NB4 (cell line): ENCODE data around the gene GMPR.
"Not testable (repeated sequence)": the region's sequence is repeated elsewhere in the genome, so short reads cannot be mapped to it uniquely, and the experiment has no call there.

Source experiments
- MAX ChIP-seq: IDR thresholded peaks from 2 replicates; pipeline ENCODE4 v1.6.1; 2011; ENCODE audit warnings: low read depth, low read length
- POLR2A ChIP-seq: IDR thresholded peaks from 2 replicates; pipeline ENCODE4 v1.6.1; 2011; ENCODE audit warnings: mild to moderate bottlenecking; ENCODE audit not compliant: insufficient read length; ENCODE audit errors: extremely low read depth

DNA sequence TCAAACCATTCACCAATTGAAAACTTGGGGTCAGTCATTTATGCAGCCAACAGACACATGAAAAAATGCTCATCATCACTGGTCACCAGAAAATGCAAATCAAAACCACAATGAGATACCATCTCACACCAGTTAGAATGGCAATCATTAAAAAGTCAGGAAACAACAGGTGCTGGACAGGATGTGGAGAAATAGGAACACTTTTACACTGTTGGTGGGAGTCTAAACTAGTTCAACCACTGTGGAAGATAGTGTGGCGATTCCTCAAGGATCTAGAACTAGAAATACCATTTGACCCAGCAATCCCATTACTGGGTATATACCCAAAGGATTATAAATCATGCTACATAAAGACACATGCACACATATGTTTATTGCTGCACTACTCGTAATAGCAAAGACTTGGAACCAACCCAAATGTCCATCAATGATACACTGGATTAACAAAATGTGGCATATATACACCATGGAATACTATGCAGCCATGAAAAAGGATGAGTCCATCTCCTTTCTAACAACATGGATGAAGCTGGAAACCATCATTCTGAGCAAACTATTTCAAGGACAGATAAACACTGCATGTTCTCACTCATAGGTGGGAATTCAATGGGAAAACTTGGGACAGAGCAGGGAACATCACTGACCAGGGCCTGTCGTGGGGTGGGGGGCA lies 13.2 kb upstream of the GMPR start:
- TF ChIP-seq POLR2A, MAX: not testable (repeated sequence)
